ENCODE results near the gene METAP1D. TPM values are rescaled to one million over a fixed set of nuclear protein-coding genes. Genes with fewer than 3 reads are reported as not detected.

Gene METAP1D
- total and polyA plus RNA-seq, 4 donors, result 3.3 to 7.1 (median 4.4) TPM

DNA sequence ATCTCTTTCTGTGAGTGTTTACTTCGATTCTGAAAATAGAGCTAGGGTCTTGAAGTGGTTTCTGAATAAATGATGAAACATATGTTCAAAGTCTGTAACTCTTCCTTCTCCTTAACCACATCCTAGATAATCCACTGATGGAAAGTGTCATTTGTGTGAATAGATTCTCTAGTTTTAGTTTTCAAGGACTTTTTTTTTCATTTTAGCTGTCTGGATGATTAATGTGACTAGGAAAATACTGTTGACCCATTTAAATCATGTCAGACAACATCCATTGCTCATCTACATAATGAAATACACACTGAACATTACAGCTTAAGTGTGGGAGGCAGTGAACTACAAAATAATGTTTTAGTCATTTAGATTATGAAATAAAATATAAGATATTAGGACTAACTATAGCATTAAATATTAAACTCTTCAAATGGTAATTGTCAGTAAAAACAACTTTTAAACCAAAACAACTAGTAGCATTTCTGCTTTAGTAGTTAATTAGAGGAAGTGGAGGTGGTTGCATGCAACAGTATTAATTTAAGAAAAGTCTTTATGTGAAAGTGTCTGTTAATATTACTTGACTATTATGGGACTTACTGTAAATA lies 46.4 kb downstream of the METAP1D start:
- TF ChIP-seq JUND (IDR thresholded peaks at IDR 0.05) (no peak), TAF1 (conservative IDR thresholded peaks at IDR 0.05) (no peak), ATF3 (IDR thresholded peaks at IDR 0.05) (no peak), FOXA2 (IDR thresholded peaks at IDR 0.05) (no peak)

GRCh38 chr2:172046866-172047565 lies 47.3 kb downstream of the METAP1D start:
- no peak for DNase-seq (ENCODE audit: low spot score)
- H3K36me3 ChIP-seq (ENCODE audit: control insufficient read depth in 4 of 4, insufficient read depth in 3 of 4, low read depth in 1 of 4, low read length in 3 of 4), result no peaks in the 10 kb centered on the region
- no peak overlapping the region for H3K9ac ChIP-seq (ENCODE audit: low read depth in 1 of 2, low read length in 2 of 2)
- TF ChIP-seq JUND (IDR thresholded peaks at IDR 0.05) (no peak), RXRA (IDR thresholded peaks at IDR 0.05) (no peak), RAD21 (IDR thresholded peaks at IDR 0.05) (no peak), GABPA (IDR thresholded peaks at IDR 0.05 in 1 of 2, conservative IDR thresholded peaks at IDR 0.05 in 1 of 2) (no peak)
- no peak overlapping the region for H3K4me3 ChIP-seq (ENCODE audit: low read depth in 1 of 3, low read length in 3 of 3)
- H3K4me1 ChIP-seq (ENCODE audit: control insufficient read depth in 4 of 4, insufficient read depth in 4 of 4, low read length in 3 of 4), result peaks cover 0 to 12% (median 5%) of the 10 kb centered on the region in 4 donors
- no peaks in the 10 kb centered on the region for H3K27me3 ChIP-seq (ENCODE audit: control insufficient read depth in 4 of 4, insufficient read depth in 4 of 4, low read length in 3 of 4)
- no peaks in the 10 kb centered on the region for H3K9me3 ChIP-seq (ENCODE audit: control insufficient read depth in 4 of 4, low read length in 3 of 4)
- no peak overlapping the region for H3K27ac ChIP-seq (ENCODE audit: low read depth in 1 of 2, low read length in 2 of 2)
- 61% methylated on average over 3 of the region's 3 CpGs for WGBS

More for the DNA sequence above, 46.4 kb downstream of the METAP1D start:
- Histone ChIP-seq H3K4me1 (ENCODE audit: control insufficient read depth in 4 of 4, insufficient read depth in 4 of 4, low read length in 3 of 4) (peaks cover 0 to 3% (median 0%) of the 10 kb centered on the region in 4 donors), H3K27me3 (ENCODE audit: control insufficient read depth in 4 of 4, insufficient read depth in 4 of 4, low read length in 3 of 4) (no peaks in the 10 kb centered on the region), H3K27ac (ENCODE audit: low read depth in 1 of 2, low read length in 2 of 2) (no peak overlapping the region), H3K9me3 (ENCODE audit: control insufficient read depth in 4 of 4, low read length in 3 of 4) (no peaks in the 10 kb centered on the region), H3K9ac (ENCODE audit: low read depth in 1 of 2, low read length in 2 of 2) (no peak overlapping the region), H3K4me3 (ENCODE audit: low read depth in 1 of 3, low read length in 3 of 3) (no peak overlapping the region), H3K36me3 (ENCODE audit: control insufficient read depth in 4 of 4, insufficient read depth in 3 of 4, low read depth in 1 of 4, low read length in 3 of 4) (no peaks in the 10 kb centered on the region)
- 82% methylated on average over 1 of the region's 1 CpG for WGBS
- no peak for DNase-seq (ENCODE audit: low spot score)

- H3K36me3 ChIP-seq (ENCODE audit: control insufficient read depth in 4 of 4, insufficient read depth in 3 of 4, low read depth in 1 of 4, low read length in 3 of 4), result no peaks in the 10 kb centered on the region
- no peak for DNase-seq (ENCODE audit: low spot score)
- H3K27ac ChIP-seq (ENCODE audit: low read depth in 1 of 2, low read length in 2 of 2), result no peak overlapping the region
- WGBS, result 97% methylated on average over 8 of the region's 8 CpGs
- peaks cover 0 to 20% (median 11%) of the 10 kb centered on the region in 4 donors for H3K4me1 ChIP-seq (ENCODE audit: control insufficient read depth in 4 of 4, insufficient read depth in 4 of 4, low read length in 3 of 4)
- no peaks in the 10 kb centered on the region for H3K27me3 ChIP-seq (ENCODE audit: control insufficient read depth in 4 of 4, insufficient read depth in 4 of 4, low read length in 3 of 4)
- H3K4me3 ChIP-seq (ENCODE audit: low read depth in 1 of 3, low read length in 3 of 3), result no peak overlapping the region
- H3K9ac ChIP-seq (ENCODE audit: low read depth in 1 of 2, low read length in 2 of 2), result no peak overlapping the region
- TF ChIP-seq JUND (IDR thresholded peaks at IDR 0.05) (no peak), ATF3 (IDR thresholded peaks at IDR 0.05) (no peak), RAD21 (IDR thresholded peaks at IDR 0.05) (no peak), TAF1 (conservative IDR thresholded peaks at IDR 0.05) (no peak), REST (IDR thresholded peaks at IDR 0.05) (no peak), MAX (IDR thresholded peaks at IDR 0.05) (no peak), FOXA2 (IDR thresholded peaks at IDR 0.05) (no peak)
- no peaks in the 10 kb centered on the region for H3K9me3 ChIP-seq (ENCODE audit: control insufficient read depth in 4 of 4, low read length in 3 of 4)
These were observed 48.1 kb downstream of the METAP1D start for GRCh38 chr2:172047566-172048507.

Measured in liver (tissue), 9 donors.